IMR-90 (cell line): Measurements from ENCODE around the gene PRKCA. TPM values are rescaled to one million over a fixed set of nuclear protein-coding genes. Genes with fewer than 3 reads are reported as not detected.

Experiments
- ATAC-seq: fragments of 200-7000 bp; cut with Tn5 transposase; 2 replicates; pipeline ENCODE4 v1.9.1; 2020; ENCODE audit warnings: low read depth, mild to moderate bottlenecking, moderate library complexity
- BruUV-seq: library from RNA; stranded (reverse); fragments of 400-500 nt; replicated peaks from 2 replicates; lab custom pipeline; 2021; lab: Mats Ljungman, UMichigan
- CTCF ChIA-PET: fragments of 300-600 bp; formaldehyde crosslinking; extraction: SDS; loops from one replicate; lab custom pipeline; 2021; ENCODE audit warnings: antibody characterized with exemption; lab: Yijun Ruan, JAX
- POLR2A ChIA-PET: fragments of 300-600 bp; sonication (Branson Sonifier 250); formaldehyde crosslinking; loops from one replicate; lab custom pipeline; 2022; ENCODE audit warnings: antibody characterized with exemption; ENCODE audit not compliant: unreplicated experiment; lab: Charles Lee
- DNase-seq: peaks from one replicate; pipeline ENCODE4 v3.0.0; 2013
- H2AFZ ChIP-seq: replicated peaks from 2 replicates; pipeline ENCODE3; 2013; ENCODE audit warnings: low read length, mild to moderate bottlenecking; ENCODE audit not compliant: poor library complexity
- H2AK5ac ChIP-seq: 2 replicates; pipeline ENCODE4 v1.6.1; 2013; ENCODE audit warnings: low read depth, low read length, inconsistent platforms
- H2AK9ac ChIP-seq: replicated peaks from 2 replicates; pipeline ENCODE3; 2013; ENCODE audit warnings: mild to moderate bottlenecking, low read depth, low read length, moderate library complexity; ENCODE audit not compliant: poor library complexity
- H2BK120ac ChIP-seq: 2 replicates; pipeline ENCODE4 v1.6.1; 2013; ENCODE audit warnings: low read depth, low read length, inconsistent platforms
- H2BK15ac ChIP-seq: 3 replicates; pipeline ENCODE4 v1.6.1; 2013; ENCODE audit warnings: low read depth, low read length, inconsistent platforms
- H2BK20ac ChIP-seq: 2 replicates; pipeline ENCODE4 v1.6.1; 2013; ENCODE audit warnings: low read depth, mild to moderate bottlenecking, inconsistent platforms, low read length, moderate library complexity
- H2BK5ac ChIP-seq: 2 replicates; pipeline ENCODE4 v1.6.1; 2013; ENCODE audit warnings: mild to moderate bottlenecking, low read depth, low read length, inconsistent platforms; ENCODE audit not compliant: poor library complexity, severe bottlenecking
- H3K14ac ChIP-seq: replicated peaks from 2 replicates; pipeline ENCODE4 v1.6.1; 2013; ENCODE audit warnings: low read depth, low read length, inconsistent platforms
- H3K18ac ChIP-seq: 2 replicates; pipeline ENCODE4 v1.6.1; 2013; ENCODE audit warnings: low read depth, low read length, control low read depth
- H3K23ac ChIP-seq: 2 replicates; pipeline ENCODE4 v1.6.1; 2013; ENCODE audit warnings: low read depth, low read length, inconsistent platforms
- H3K27ac ChIP-seq: 2 replicates; pipeline ENCODE4 v1.5.1; 2013; ENCODE audit warnings: mild to moderate bottlenecking, control low read depth, low read length; ENCODE audit not compliant: insufficient read depth
- H3K27me3 ChIP-seq: 2 replicates; pipeline ENCODE4 v1.6.1; 2013; ENCODE audit warnings: low read length; ENCODE audit not compliant: control insufficient read depth, insufficient read depth
- H3K36me3 ChIP-seq: 2 replicates; pipeline ENCODE4 v1.6.1; 2013; ENCODE audit warnings: low read length, mixed read lengths; ENCODE audit not compliant: control insufficient read depth, insufficient read depth
- H3K4ac ChIP-seq: 2 replicates; pipeline ENCODE4 v1.6.1; 2013; ENCODE audit warnings: low read depth, low read length, inconsistent platforms
- H3K4me1 ChIP-seq: 2 replicates; pipeline ENCODE4 v1.6.1; 2013; ENCODE audit warnings: low read length, mixed read lengths; ENCODE audit not compliant: control insufficient read depth, insufficient read depth
- H3K4me2 ChIP-seq: 2 replicates; pipeline ENCODE4 v1.6.1; 2013; ENCODE audit warnings: low read depth, mild to moderate bottlenecking, control low read depth, low read length, moderate library complexity
- H3K4me3 ChIP-seq: 2 replicates; pipeline ENCODE4 v1.5.1; 2013; ENCODE audit warnings: low read depth, mild to moderate bottlenecking, control low read depth, low read length, moderate library complexity; ENCODE audit not compliant: insufficient read depth
- H3K56ac ChIP-seq: 2 replicates; pipeline ENCODE4 v1.6.1; 2013; ENCODE audit warnings: low read length, inconsistent platforms; ENCODE audit not compliant: insufficient read depth; ENCODE audit errors: extremely low read depth
- H3K79me1 ChIP-seq, 2 experiments: 2 replicates each; pipeline ENCODE4 v1.6.1; 2013; ENCODE audit warnings: low read length in 2 of 2, inconsistent platforms in 1 of 2, low read depth in 1 of 2
- H3K9ac ChIP-seq: 2 replicates; pipeline ENCODE4 v1.6.1; 2013; ENCODE audit warnings: low read depth, low read length, control low read depth
- H3K9me1 ChIP-seq: 2 replicates; pipeline ENCODE4 v1.6.1; 2013; ENCODE audit warnings: low read length, inconsistent platforms; ENCODE audit not compliant: insufficient read depth
- H3K9me3 ChIP-seq: 2 replicates; pipeline ENCODE4 v1.6.1; 2013; ENCODE audit warnings: low read length; ENCODE audit not compliant: control insufficient read depth, insufficient read depth
- H4K20me1 ChIP-seq: 2 replicates; pipeline ENCODE4 v1.6.1; 2013; ENCODE audit warnings: low read length, inconsistent platforms; ENCODE audit not compliant: insufficient read depth
- H4K5ac ChIP-seq: 2 replicates; pipeline ENCODE4 v1.6.1; 2013; ENCODE audit warnings: mild to moderate bottlenecking, low read depth, low read length, control low read depth
- H4K8ac ChIP-seq, 2 experiments: 2 replicates each; pipeline ENCODE4 v1.6.1; 2013; ENCODE audit warnings: low read depth in 2 of 2, low read length in 2 of 2, control low read depth in 1 of 2, inconsistent platforms in 1 of 2
- H4K91ac ChIP-seq: 2 replicates; pipeline ENCODE4 v1.6.1; 2013; ENCODE audit warnings: low read depth, low read length, inconsistent platforms; ENCODE audit not compliant: insufficient read depth
- ELK1 ChIP-seq: fragments of 150-350 bp; IDR thresholded peaks from 2 replicates; pipeline ENCODE4 v1.6.1; 2016; ENCODE audit warnings: low read depth, mild to moderate bottlenecking, low read length, moderate library complexity, borderline replicate concordance
- MAZ ChIP-seq: IDR thresholded peaks from 2 replicates; pipeline ENCODE4 v1.6.1; 2012; ENCODE audit warnings: low read depth, mild to moderate bottlenecking, low read length, improper control_type of control experiment, moderate library complexity, borderline replicate concordance
- MXI1 ChIP-seq: IDR thresholded peaks from 2 replicates; pipeline ENCODE4 v1.6.1; 2012; ENCODE audit warnings: low read depth, mild to moderate bottlenecking, low read length, moderate library complexity, borderline replicate concordance
- RFX5 ChIP-seq: IDR thresholded peaks from 2 replicates; pipeline ENCODE4 v1.8.0; 2012; ENCODE audit warnings: low read depth, mild to moderate bottlenecking, low read length, moderate library complexity
- USF2 ChIP-seq: fragments of 150-350 bp; IDR thresholded peaks from 2 replicates; pipeline ENCODE4 v1.6.1; 2017; ENCODE audit warnings: mild to moderate bottlenecking, antibody characterized with exemption, low read length, low read depth
- WGBS, 2 experiments: methylation state at CpG; one replicate each; pipeline versions ENCODE4 v1.1.5 to v1.1.7; 2013; ENCODE audit warnings: missing lambda C conversion rate in 2 of 2; ENCODE audit not compliant: insufficient read length in 1 of 2; ENCODE audit errors: extremely low coverage in 2 of 2; 5-methylcytosine and 5-hydroxymethylcytosine counted together
- dilution Hi-C: fragments of 300-500 bp; cut with HindIII; formaldehyde crosslinking; loops from one replicate; pipeline ENCODE4 v1.14.3; 2018; ENCODE audit warnings: low sequenced_read_pairs; ENCODE audit not compliant: unreplicated experiment
- in situ Hi-C: fragments of 300-500 bp; cut with MboI; formaldehyde crosslinking; loops from 3 replicates; pipeline ENCODE4 v1.14.3; 2019; ENCODE audit warnings: low sequenced_read_pairs, inconsistent platforms, mixed read lengths
- intact Hi-C: fragments of 100-400 bp; cut with micrococcal nuclease; formaldehyde crosslinking; loops from 2 replicates; pipeline ENCODE4 v1.10.0; 2022
- polyA plus RNA-seq, 3 experiments: library from polyadenylated mRNA; depleted of rRNA; stranded (reverse); fragments of >200 nt; gene quantifications; 2 replicates each; pipeline ENCODE4 v1.2.3, GENCODE V29; 2012; ENCODE audit warnings: low replicate concordance in 1 of 3
- total RNA-seq: library from RNA; depleted of rRNA; stranded (reverse); fragments of >200 nt; gene quantifications from 2 replicates; pipeline ENCODE4 v1.2.3, GENCODE V29; 2012

The PRKCA gene
- total and polyA plus RNA-seq, 2 of the 4 experiments (the other 2 are of a cell fraction), result 31.0 to 46.0 TPM

- no peak overlapping the region for H2BK20ac ChIP-seq
- no peak overlapping the region for H3K18ac ChIP-seq
- TF ChIP-seq RFX5 (no peak), USF2 (no peak), ELK1 (no peak), MXI1 (no peak), MAZ (no peak)
- H3K36me3 ChIP-seq, result peaks cover 4% of the 10 kb centered on the region; the same call in 1 of the 2 replicates
- H3K4me1 ChIP-seq, result peaks cover 5% of the 10 kb centered on the region
- no peak overlapping the region for H4K5ac ChIP-seq
- ChIA-PET CTCF (no interaction called here), POLR2A (no interaction called here)
- 100% methylated on average over 4 of the region's 8 CpGs; no CpG with 5 or more reads in 1 of the 2 experiments for WGBS, 2 experiments
- no peak overlapping the region for H2AFZ ChIP-seq
- no peak overlapping the region for H3K27ac ChIP-seq
- intact Hi-C loops, result no loop called here
- no peak overlapping the region for H3K56ac ChIP-seq
- H3K4ac ChIP-seq, result no peak overlapping the region
- H3K27me3 ChIP-seq, result no peaks in the 10 kb centered on the region
- H3K4me3 ChIP-seq, result no peak overlapping the region
- peaks cover 30% of the 10 kb centered on the region for H4K20me1 ChIP-seq
- no peak overlapping the region for H4K8ac ChIP-seq
- H3K9me3 ChIP-seq, result no peaks in the 10 kb centered on the region
- no peak overlapping the region for H3K9ac ChIP-seq
- no peak overlapping the region for H2BK120ac ChIP-seq
- H3K9me1 ChIP-seq, result peaks cover 17% of the 10 kb centered on the region
- H3K4me2 ChIP-seq, result no peak overlapping the region
- H2AK9ac ChIP-seq, result no peak overlapping the region
- peaks cover 71 to 96% of the 10 kb centered on the region in 2 experiments for H3K79me1 ChIP-seq
- dilution Hi-C loops, result no loop called here
- no TSS peak for BruUV-seq
- H3K23ac ChIP-seq, result no peak overlapping the region
- no peak overlapping the region for H2BK5ac ChIP-seq
- ATAC-seq (no peak), DNase-seq (no peak)
- H3K14ac ChIP-seq, result no peak overlapping the region
- in situ Hi-C loops, result no loop called here
- H2BK15ac ChIP-seq, result no peak overlapping the region
- no peak overlapping the region for H4K91ac ChIP-seq
- H2AK5ac ChIP-seq, result no peak overlapping the region
Observed at GRCh38 chr17:66447159-66447558, 144.7 kb downstream of the PRKCA start.
